Hippocampal formation (tissue), 2 donors: ENCODE measurements around the gene PPP2R5E.
"Not testable (repeated sequence)": the region's sequence is repeated elsewhere in the genome, so short reads cannot be mapped to it uniquely, and the experiment has no call there.

Source experiments
- DNase-seq, 2 donors: peaks; one replicate each; lab custom pipeline; 2025; lab: John Stamatoyannopoulos, UW

Gene PPP2R5E

GRCh38 chr14:63378444-63378843, 164.7 kb downstream of the PPP2R5E start:
- no peak for DNase-seq

- DNase-seq: no peak
These were observed 167.4 kb downstream of the PPP2R5E start for GRCh38 chr14:63375769-63376168.

- not testable (repeated sequence) for DNase-seq
These were observed 171.6 kb downstream of the PPP2R5E start for GRCh38 chr14:63371613-63372012.

DNA sequence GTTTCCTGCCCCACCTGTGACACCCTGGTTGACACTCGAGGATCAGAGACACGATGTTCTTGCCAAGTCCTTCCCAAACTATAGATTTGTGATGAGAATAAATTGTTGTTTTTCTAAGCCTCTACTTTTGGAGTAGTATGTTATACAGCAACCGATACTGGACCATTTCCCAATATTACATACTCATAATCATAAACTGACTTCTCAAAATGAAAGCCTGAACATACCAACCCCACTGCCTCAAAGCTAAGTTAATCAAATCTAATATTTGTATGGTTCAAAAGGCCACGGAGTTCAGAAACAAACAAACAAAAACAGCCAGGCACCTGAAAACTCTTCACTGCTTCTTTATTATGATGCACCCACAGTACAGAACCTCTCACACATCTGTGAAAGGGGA, 172.1 kb downstream of the PPP2R5E start:
- no peak for DNase-seq

- DNase-seq: no peak
These were observed 175.3 kb downstream of the PPP2R5E start for GRCh38 chr14:63367742-63368364.

GRCh38 chr14:63362389-63362819, 180.8 kb downstream of the PPP2R5E start:
- no peak for DNase-seq

- no peak for DNase-seq
These were observed 181.4 kb downstream of the PPP2R5E start for GRCh38 chr14:63361790-63362189.

GRCh38 chr14:63357841-63358240, 185.3 kb downstream of the PPP2R5E start:
- no peak for DNase-seq

DNA sequence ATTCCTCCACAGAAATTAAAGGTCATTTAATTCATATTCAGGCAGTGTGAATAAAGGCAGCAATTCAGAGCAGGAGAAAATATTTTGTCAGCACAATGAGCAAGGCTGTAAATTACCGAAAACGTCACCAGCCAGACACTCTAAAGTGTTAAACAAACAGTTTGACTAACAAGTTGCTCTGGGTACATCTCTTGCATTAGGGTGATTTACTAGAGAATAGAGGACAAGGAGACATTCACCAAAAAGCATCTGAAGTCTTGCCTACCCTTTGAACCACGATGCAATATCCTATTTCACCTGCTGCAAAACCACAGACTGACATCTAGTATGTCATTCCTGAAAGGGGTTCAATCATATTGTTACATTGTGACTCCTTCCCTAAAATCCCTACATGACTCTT, 197.4 kb downstream of the PPP2R5E start:
- DNase-seq: no peak

- no peak for DNase-seq
These were observed 198.8 kb downstream of the PPP2R5E start for GRCh38 chr14:63344336-63344735.

- DNase-seq: no peak
These were observed 199.3 kb downstream of the PPP2R5E start for GRCh38 chr14:63343878-63344277.

GRCh38 chr14:63342371-63342770, 200.8 kb downstream of the PPP2R5E start:
- no peak for DNase-seq

DNA sequence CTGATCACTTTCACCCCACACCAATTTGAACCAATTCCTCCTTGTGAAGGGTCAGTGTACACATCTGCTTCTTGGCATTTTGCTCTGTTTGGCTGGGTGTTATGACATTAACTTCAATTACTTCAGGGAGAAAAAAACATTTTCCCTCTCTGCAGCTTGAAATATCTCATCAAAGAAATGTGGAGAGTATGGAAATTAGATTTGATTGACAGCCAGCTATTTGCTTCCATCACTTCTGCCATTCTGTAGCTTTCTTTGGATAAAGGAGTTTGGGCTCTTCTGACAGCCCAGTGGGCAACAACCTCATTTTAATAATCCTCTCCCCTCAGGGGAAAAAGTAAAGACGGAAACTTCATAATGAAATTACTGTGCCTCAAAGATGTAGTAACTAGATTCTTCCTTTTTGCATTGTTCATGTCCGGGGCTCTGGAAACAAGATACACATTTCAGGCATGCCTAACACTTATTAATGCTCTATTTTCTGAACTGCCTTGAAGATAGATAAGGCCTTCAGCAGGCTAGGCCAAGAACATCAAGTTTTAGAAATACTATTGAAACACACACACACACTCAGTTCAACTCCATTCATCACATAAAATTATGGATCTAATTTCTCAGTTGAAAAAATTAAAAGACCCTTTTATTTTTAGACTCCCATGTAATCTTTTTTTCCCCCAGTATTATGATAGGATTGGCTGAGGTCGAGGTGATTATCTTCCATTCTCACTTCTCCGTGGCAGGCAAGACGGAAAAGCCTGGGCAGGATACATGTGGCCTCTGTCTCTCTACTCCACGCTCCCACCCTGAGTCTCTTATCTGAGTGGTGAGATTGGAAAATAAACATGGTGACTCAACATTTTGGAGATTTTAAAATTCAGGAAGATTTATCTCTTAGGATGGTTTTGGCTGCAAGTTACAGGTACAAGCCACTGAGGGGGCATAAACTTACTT, 214.1 kb downstream of the PPP2R5E start:
- no peak for DNase-seq

- no peak for DNase-seq
These were observed 216.3 kb downstream of the PPP2R5E start for GRCh38 chr14:63326840-63327239.

DNA sequence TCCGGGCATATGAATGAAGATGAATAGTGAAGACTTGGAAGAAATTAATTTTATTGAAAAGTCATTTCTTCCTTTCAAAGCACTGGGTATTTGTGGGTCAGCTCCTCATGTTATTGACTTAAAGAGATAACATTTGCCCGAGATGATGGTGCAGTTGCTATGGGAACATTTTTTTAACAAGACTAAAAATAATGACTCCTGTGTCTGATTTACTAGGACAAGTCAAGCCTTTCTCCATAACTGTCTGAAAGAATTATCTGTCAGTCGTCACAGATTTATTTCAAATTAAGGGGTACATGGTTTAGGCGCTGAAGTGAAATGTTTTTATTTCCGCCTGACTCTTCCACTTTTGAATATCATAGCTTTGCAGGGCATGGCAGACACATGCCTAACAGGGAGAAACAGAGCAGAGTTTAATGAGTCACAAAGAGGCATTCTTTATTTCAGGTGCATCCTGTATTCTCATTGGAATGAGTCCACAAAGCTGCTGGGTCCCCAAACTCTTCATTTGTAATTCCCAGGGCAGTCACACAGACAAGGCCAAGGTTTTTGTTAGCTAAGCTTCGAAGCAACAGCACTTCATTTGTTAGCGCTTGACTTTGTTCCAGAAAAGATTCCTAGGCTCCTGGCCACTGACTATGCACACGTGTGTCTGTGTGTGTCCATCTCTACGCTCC, 220.1 kb downstream of the PPP2R5E start:
- DNase-seq: no peak

DNA sequence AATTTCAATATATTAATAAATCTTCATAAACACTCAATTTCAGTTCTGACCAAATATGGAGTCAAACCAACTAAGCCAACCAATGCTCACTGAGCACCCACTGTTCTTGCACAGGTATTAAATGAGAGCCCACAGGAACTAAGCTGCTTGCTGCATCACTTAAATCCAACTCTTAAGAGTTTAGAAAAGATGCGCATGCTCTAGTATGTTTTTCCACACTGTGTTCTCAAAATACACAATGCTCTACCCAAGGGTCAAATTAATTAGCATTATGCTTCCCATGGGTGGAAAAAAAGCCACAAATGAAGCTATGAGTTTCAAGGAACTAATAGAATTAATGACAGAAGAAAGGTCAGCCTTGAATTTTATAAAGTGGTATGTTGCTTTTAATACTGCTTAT, 220.7 kb downstream of the PPP2R5E start:
- no peak for DNase-seq
